ENCODE results near the gene OTOP2. TPM values are rescaled to one million over a fixed set of nuclear protein-coding genes. Genes with fewer than 3 reads are reported as not detected.

OTOP2 gene
- total RNA-seq, 2 experiments from 2014 or later = not detected

- CTCF ChIA-PET = interaction anchor here (0.7 to 1.3 kb wide), 2 partner anchors 222 to 467 kb away, joined by 3 to 6 read pairs; no protein-coding TSS in a partner anchor
- POLR2A ChIA-PET = no interaction called here
These were observed 55.5 kb downstream of the OTOP2 start for GRCh38 chr17:74979408-74980146.

GRCh38 chr17:74981318-74981978 lies 57.4 kb downstream of the OTOP2 start:
- ChIA-PET POLR2A (no interaction called here), CTCF (interaction anchor here (0.7 kb wide), 1 partner anchor 48 kb away, joined by 4 read pairs; no protein-coding TSS in a partner anchor)

- ChIA-PET POLR2A (interaction anchor here (0.7 kb wide), 1 partner anchor 31 kb away, joined by 3 read pairs; the partner anchor contains the start of gene MRPL58), CTCF (interaction anchor here (1.0 kb wide), 1 partner anchor 430 kb away, joined by 3 read pairs; no protein-coding TSS in a partner anchor)
These were observed 58.0 kb downstream of the OTOP2 start for GRCh38 chr17:74981979-74982662.

GRCh38 chr17:74982663-74983313 lies 58.7 kb downstream of the OTOP2 start:
- POLR2A ChIA-PET = interaction anchor here (0.7 kb wide), 1 partner anchor 30 kb away, joined by 3 read pairs; the partner anchor contains the start of gene MRPL58
- CTCF ChIA-PET = interaction anchor here (1.0 to 1.5 kb wide), 2 partner anchors 192 to 430 kb away, joined by 3 read pairs; no protein-coding TSS in a partner anchor

Other genes starting within 250 kb of the OTOP2 start
- gene CD300LF, start 211.3 kb upstream of the OTOP2 start, total RNA-seq = not detected
- gene RAB37, start 187.0 kb upstream of the OTOP2 start, total RNA-seq = 1 to 10 TPM; 1.3 to 1.4 TPM
- gene NHERF1, start 175.6 kb upstream of the OTOP2 start, total RNA-seq = 100 to 1,000 TPM; 135 to 143 TPM
- 10 to 100 TPM; 44.4 to 49.6 TPM for gene NAT9, start 147.9 kb upstream of the OTOP2 start, total RNA-seq
- gene GRIN2C, start 64.4 kb upstream of the OTOP2 start, total RNA-seq = not detected
- 10 to 100 TPM; 21.0 to 22.5 TPM for gene FDXR, start 51.3 kb upstream of the OTOP2 start, total RNA-seq
- gene FADS6, start 30.6 kb upstream of the OTOP2 start, total RNA-seq = not detected
- not detected for gene USH1G, start 1.0 kb upstream of the OTOP2 start, total RNA-seq
- gene OTOP3, start 11.6 kb downstream of the OTOP2 start, total RNA-seq = not detected
- 1 to 10 TPM in 1 of 2 experiments, under 1 TPM in 1; 0.89 to 1.9 TPM for gene HID1, start 48.5 kb downstream of the OTOP2 start, total RNA-seq
- 1 to 10 TPM; 1.8 to 2.0 TPM for gene CDR2L, start 63.4 kb downstream of the OTOP2 start, total RNA-seq
- gene MRPL58, start 88.4 kb downstream of the OTOP2 start, total RNA-seq = 10 to 100 TPM; 65.5 to 66.5 TPM
- 100 to 1,000 TPM; 175 to 181 TPM for gene ATP5PD, start 122.7 kb downstream of the OTOP2 start, total RNA-seq
- 10 to 100 TPM; 16.8 to 19.1 TPM for gene KCTD2, start 123.0 kb downstream of the OTOP2 start, total RNA-seq
- 1 to 10 TPM; 2.3 to 2.8 TPM for gene SLC16A5, start 163.7 kb downstream of the OTOP2 start, total RNA-seq
- gene ARMC7, start 185.7 kb downstream of the OTOP2 start, total RNA-seq = 10 to 100 TPM; 10.8 to 11.8 TPM
- 10 to 100 TPM; 77.0 to 81.4 TPM for gene NT5C, start 207.5 kb downstream of the OTOP2 start, total RNA-seq
- 100 to 1,000 TPM; 233 to 238 TPM for gene JPT1, start 230.2 kb downstream of the OTOP2 start, total RNA-seq

All from activated CD8-positive, alpha-beta memory T cell treated with anti-CD3 and anti-CD28 coated beads for 36 hours (primary cell).